ENCODE results near the gene PSEN2.
"Not testable (repeated sequence)": the region's sequence is repeated elsewhere in the genome, so short reads cannot be mapped to it uniquely, and the experiment has no call there.

The PSEN2 gene

GRCh38 chr1:226929260-226930111, 59.1 kb downstream of the PSEN2 start:
- H3K27me3 ChIP-seq (ENCODE audit: low read depth); H3K36me3 ChIP-seq (replicated peaks); H3K4me1 ChIP-seq; H3K4me3 ChIP-seq; DNase-seq (ENCODE audit: low spot score in 2 of 2); in situ Hi-C loops (cut with MboI; ENCODE audit: low sequenced_read_pairs); H3K9me3 ChIP-seq: not testable (repeated sequence)

- peaks cover 4% of the 10 kb centered on the region for H3K4me1 ChIP-seq
- H3K4me3 ChIP-seq, result no peak overlapping the region
- H3K36me3 ChIP-seq (replicated peaks), result no peaks in the 10 kb centered on the region
- in situ Hi-C loops (cut with MboI; ENCODE audit: low sequenced_read_pairs), result no loop called here
- H3K9me3 ChIP-seq, result peaks cover 5% of the 10 kb centered on the region; the same call in 1 of the 2 replicates
- H3K27me3 ChIP-seq (ENCODE audit: low read depth), result no peaks in the 10 kb centered on the region
- no peak for DNase-seq (ENCODE audit: low spot score in 2 of 2)
Measured at GRCh38 chr1:226934483-226935237, 64.2 kb downstream of the PSEN2 start.

- DNase-seq (ENCODE audit: low spot score in 2 of 2), result no peak
- Histone ChIP-seq H3K36me3 (replicated peaks) (no peaks in the 10 kb centered on the region), H3K4me3 (no peak overlapping the region), H3K4me1 (peaks cover 8% of the 10 kb centered on the region), H3K9me3 (peaks cover 5% of the 10 kb centered on the region; the same call in 1 of the 2 replicates), H3K27me3 (ENCODE audit: low read depth) (no peaks in the 10 kb centered on the region)
- in situ Hi-C loops (cut with MboI; ENCODE audit: low sequenced_read_pairs), result no loop called here
Measured at GRCh38 chr1:226937940-226938725, 67.7 kb downstream of the PSEN2 start.

DNA sequence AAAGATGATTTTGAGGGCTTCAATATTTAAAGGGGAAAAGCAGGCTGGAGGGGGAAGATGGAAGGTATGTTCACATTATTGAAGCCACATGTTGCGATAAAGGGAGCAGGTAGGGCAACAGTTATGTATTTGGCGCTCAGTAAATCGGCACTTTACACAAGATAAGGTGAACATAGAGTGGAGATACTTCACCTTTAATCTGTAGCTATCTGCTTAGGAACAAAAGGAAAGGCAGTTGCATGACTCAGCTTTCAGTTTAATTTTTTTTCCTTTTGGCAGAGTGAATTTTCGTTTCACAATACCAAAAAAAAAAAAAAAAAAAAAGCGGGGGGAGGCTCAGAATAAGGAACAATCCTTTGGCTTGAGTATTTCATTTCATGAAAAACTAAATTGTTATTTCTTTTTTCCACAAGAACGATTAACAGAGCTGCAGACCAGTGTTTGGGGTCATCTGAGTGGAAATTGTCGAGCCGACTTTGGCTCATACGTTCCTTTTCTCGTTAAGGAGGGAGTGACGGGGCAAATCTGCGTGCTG, 68.6 kb downstream of the PSEN2 start:
- H3K4me3 ChIP-seq, result peak overlapping the region; percentile 39
- in situ Hi-C loops (cut with MboI; ENCODE audit: low sequenced_read_pairs), result no loop called here
- H3K27me3 ChIP-seq (ENCODE audit: low read depth), result no peaks in the 10 kb centered on the region
- H3K36me3 ChIP-seq (replicated peaks), result no peaks in the 10 kb centered on the region
- DNase-seq (ENCODE audit: low spot score in 2 of 2), result peak in 1 of 2 experiments; percentile 20
- peaks cover 8% of the 10 kb centered on the region for H3K4me1 ChIP-seq
- H3K9me3 ChIP-seq, result peaks cover 5% of the 10 kb centered on the region; the same call in 1 of the 2 replicates

DNA sequence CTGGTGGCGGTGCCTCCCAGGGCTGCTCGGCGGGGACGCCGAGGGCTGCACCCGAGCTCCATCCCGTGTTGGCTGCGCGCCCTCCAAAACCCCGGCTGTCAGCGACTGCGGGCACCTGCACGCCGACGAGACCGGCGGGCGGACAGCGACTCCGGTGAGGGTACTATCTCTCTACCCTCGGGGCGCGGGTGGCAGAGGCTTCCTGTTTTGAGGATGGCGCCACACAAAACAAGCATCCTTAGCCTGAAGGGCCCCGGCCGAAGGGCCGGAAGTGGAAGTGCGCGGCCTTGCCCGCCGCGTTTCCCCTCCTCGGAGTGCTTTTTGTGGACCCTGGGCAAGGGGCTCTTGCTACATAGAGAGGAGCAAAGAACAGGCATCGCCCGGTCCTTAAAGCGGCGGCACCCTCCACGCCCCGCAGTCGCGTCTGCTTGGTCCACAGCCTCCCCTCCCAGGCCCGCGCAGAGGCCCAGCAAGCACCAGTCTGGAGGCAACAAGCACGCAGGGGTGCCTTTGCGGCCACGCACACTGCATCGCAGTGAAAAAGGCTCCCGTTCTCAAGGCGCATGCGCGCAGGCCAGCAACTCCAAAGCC, 69.1 kb downstream of the PSEN2 start:
- H3K4me3 ChIP-seq, result peak overlapping the region; percentile 39
- H3K4me1 ChIP-seq, result peaks cover 8% of the 10 kb centered on the region
- in situ Hi-C loops (cut with MboI; ENCODE audit: low sequenced_read_pairs), result no loop called here
- peaks cover 5% of the 10 kb centered on the region; the same call in 1 of the 2 replicates for H3K9me3 ChIP-seq
- no peaks in the 10 kb centered on the region for H3K36me3 ChIP-seq (replicated peaks)
- no peak for DNase-seq (ENCODE audit: low spot score in 2 of 2)
- H3K27me3 ChIP-seq (ENCODE audit: low read depth), result no peaks in the 10 kb centered on the region

DNA sequence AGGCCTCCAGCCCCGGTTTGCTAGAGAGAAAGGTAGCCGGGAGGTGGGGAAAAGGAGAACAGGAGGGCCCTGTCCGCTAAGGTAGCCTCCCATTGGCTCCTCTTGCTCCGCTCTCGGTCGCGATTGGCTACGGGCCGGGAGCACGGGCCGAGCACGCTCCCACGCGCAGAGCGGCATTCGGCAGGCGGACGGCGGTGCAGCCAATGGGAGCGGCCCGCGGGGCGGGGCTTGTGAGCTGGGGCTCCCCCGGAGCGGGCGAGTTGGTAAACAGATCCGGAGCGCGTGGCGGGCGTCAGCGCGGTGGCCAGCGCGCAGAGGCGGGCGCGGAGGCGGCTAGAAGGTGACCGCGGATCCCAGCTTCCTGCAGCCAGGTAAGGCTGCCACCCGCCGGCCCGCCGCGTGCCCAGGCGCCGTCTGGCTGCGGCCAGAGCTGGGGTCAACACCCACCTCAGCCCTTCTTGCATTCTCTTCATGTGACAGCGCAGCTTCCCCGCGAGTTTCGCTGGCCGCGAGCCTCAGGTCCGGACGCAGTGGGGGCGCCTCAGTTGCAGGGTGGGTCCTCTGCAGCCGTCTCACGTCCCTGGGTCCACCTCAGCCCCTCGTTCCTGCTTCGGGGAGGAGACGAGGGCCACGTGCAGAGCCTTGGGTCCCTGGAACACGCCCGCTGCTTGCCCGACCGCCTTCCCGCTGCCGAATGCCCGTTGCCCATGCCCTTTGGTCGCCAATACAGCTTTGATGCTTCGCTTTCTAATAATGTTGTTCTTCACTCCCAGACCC, 69.8 kb downstream of the PSEN2 start, which contains the start of gene COQ8A:
TSS of gene COQ8A (plus strand) at position 266 of the 777 bp plus-strand sequence. CDS start 21,092 bp downstream, outside the sequence.
- in situ Hi-C loops (cut with MboI; ENCODE audit: low sequenced_read_pairs), result no loop called here
- peaks cover 8% of the 10 kb centered on the region for H3K4me1 ChIP-seq
- H3K36me3 ChIP-seq (replicated peaks), result no peaks in the 10 kb centered on the region
- H3K4me3 ChIP-seq, result peak within 1 kb of the TSS; percentile 51
- H3K27me3 ChIP-seq (ENCODE audit: low read depth), result no peaks in the 10 kb centered on the region
- peaks cover 3% of the 10 kb centered on the region; the same call in 1 of the 2 replicates for H3K9me3 ChIP-seq
- peak; percentile 99 to 100 for DNase-seq (ENCODE audit: low spot score in 2 of 2)

- Histone ChIP-seq H3K4me3 (peak overlapping the region; percentile 51), H3K4me1 (peaks cover 8% of the 10 kb centered on the region), H3K9me3 (no peaks in the 10 kb centered on the region), H3K36me3 (replicated peaks) (no peaks in the 10 kb centered on the region), H3K27me3 (ENCODE audit: low read depth) (no peaks in the 10 kb centered on the region)
- in situ Hi-C loops (cut with MboI; ENCODE audit: low sequenced_read_pairs), result no loop called here
- no peak for DNase-seq (ENCODE audit: low spot score in 2 of 2)
Measured at GRCh38 chr1:226940806-226941067, 70.3 kb downstream of the PSEN2 start.

- in situ Hi-C loops (cut with MboI; ENCODE audit: low sequenced_read_pairs), result no loop called here
- no peak overlapping the region for H3K4me3 ChIP-seq
- H3K9me3 ChIP-seq, result no peaks in the 10 kb centered on the region
- H3K36me3 ChIP-seq (replicated peaks), result no peaks in the 10 kb centered on the region
- DNase-seq (ENCODE audit: low spot score in 2 of 2), result no peak
- no peaks in the 10 kb centered on the region for H3K27me3 ChIP-seq (ENCODE audit: low read depth)
- H3K4me1 ChIP-seq, result peaks cover 8% of the 10 kb centered on the region
Measured at GRCh38 chr1:226942392-226942791, 72.0 kb downstream of the PSEN2 start.

DNA sequence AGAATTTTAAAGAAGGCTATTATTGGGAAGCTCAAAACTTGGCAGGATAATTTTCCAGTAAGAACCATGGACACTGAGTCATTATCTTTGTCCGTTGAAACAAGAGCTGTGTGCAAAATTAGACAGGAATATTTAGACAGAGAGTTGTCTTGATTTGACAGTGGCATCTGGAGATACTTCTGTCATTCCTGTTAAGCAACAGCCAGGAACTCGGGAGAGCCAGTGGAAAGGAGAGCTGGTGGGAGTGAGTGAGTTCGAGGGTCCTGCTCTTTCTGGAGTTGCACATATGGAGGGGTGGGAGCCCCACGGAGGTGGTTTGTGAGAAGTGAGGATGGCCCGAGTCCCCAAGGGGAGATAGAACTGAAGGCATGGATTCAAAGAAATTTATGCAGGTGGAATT, 72.7 kb downstream of the PSEN2 start:
- DNase-seq (ENCODE audit: low spot score in 2 of 2), result no peak
- in situ Hi-C loops (cut with MboI; ENCODE audit: low sequenced_read_pairs), result no loop called here

GRCh38 chr1:226943927-226944326, 73.5 kb downstream of the PSEN2 start:
- Histone ChIP-seq H3K9me3 (no peaks in the 10 kb centered on the region), H3K4me1 (peaks cover 5% of the 10 kb centered on the region), H3K27me3 (ENCODE audit: low read depth) (no peaks in the 10 kb centered on the region), H3K4me3 (no peak overlapping the region), H3K36me3 (replicated peaks) (no peaks in the 10 kb centered on the region)
- in situ Hi-C loops (cut with MboI; ENCODE audit: low sequenced_read_pairs), result no loop called here
- no peak for DNase-seq (ENCODE audit: low spot score in 2 of 2)

More for the DNA sequence above, 72.7 kb downstream of the PSEN2 start:
- Histone ChIP-seq H3K4me3 (no peak overlapping the region), H3K27me3 (ENCODE audit: low read depth) (no peaks in the 10 kb centered on the region), H3K36me3 (replicated peaks) (no peaks in the 10 kb centered on the region), H3K4me1 (peaks cover 8% of the 10 kb centered on the region), H3K9me3 (no peaks in the 10 kb centered on the region)

GRCh38 chr1:226945106-226945857, 74.9 kb downstream of the PSEN2 start:
- DNase-seq (ENCODE audit: low spot score in 2 of 2), result no peak

More at GRCh38 chr1:226945106-226945857, 74.9 kb downstream of the PSEN2 start:
- H3K9me3 ChIP-seq, result no peaks in the 10 kb centered on the region
- in situ Hi-C loops (cut with MboI; ENCODE audit: low sequenced_read_pairs), result no loop called here
- no peaks in the 10 kb centered on the region for H3K36me3 ChIP-seq (replicated peaks)
- H3K4me3 ChIP-seq, result no peak overlapping the region
- peaks cover 5% of the 10 kb centered on the region for H3K4me1 ChIP-seq
- H3K27me3 ChIP-seq (ENCODE audit: low read depth), result no peaks in the 10 kb centered on the region
